Stimulated activated CD8-positive, alpha-beta memory T cell treated with anti-CD3 and anti-CD28 coated beads, Interleukin-7, amount 100 ng/mL, for 4 hours (primary cell): ENCODE measurements around the gene IGSF9B.

Source experiments
- DNase-seq, 2 donors: peaks; one replicate each; pipeline ENCODE4 v3.0.0-alpha.2; 2020; ENCODE audit warnings: low read depth in 2 of 2

The IGSF9B gene

GRCh38 chr11:133921026-133921425 is 35.7 kb downstream of the IGSF9B start:
- DNase-seq: no peak

- no peak for DNase-seq
These were observed 36.4 kb downstream of the IGSF9B start for GRCh38 chr11:133920109-133920990.

DNA sequence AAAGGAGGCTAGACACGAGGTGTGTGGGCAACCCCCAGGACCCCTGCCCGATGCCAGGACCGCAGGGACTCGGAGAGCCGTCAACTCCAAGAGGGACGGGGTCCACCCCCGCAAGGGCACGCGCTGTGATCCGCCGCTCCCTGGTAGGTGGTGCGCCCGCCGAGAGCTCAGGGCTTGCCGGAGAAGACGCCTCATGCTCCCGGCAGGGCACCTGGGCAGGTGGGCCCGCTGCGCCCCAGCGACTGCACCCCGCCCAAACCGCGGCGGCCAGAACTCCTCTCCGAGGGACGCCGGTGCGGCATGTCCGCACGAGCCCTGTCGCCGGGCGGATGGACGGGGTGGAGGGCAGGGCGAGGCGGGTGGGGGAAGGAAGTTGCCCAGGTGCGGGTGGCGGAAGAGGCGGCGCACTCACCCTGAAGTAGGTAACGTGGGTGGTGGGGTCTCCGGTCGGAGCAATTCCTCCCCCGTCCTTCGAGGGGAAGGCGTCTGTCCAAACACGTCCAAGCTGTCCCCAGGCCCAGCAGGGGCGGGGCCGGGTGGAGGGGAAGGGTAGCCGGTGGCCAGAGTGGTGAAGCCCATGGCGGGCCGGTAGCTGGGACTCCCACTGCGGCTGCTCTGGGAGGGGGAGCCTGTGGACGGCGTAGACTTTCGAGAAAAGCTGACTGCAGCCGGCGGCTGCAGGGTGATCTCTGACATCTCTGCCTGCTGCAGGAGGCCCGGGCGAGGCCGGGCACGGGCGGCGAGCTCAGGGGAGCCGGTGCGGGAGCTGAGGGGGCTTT is 37.2 kb downstream of the IGSF9B start:
- DNase-seq: no peak

GRCh38 chr11:133918608-133919260 is 38.0 kb downstream of the IGSF9B start:
- no peak for DNase-seq

- no peak for DNase-seq
These were observed 38.7 kb downstream of the IGSF9B start for GRCh38 chr11:133917921-133918607.

DNA sequence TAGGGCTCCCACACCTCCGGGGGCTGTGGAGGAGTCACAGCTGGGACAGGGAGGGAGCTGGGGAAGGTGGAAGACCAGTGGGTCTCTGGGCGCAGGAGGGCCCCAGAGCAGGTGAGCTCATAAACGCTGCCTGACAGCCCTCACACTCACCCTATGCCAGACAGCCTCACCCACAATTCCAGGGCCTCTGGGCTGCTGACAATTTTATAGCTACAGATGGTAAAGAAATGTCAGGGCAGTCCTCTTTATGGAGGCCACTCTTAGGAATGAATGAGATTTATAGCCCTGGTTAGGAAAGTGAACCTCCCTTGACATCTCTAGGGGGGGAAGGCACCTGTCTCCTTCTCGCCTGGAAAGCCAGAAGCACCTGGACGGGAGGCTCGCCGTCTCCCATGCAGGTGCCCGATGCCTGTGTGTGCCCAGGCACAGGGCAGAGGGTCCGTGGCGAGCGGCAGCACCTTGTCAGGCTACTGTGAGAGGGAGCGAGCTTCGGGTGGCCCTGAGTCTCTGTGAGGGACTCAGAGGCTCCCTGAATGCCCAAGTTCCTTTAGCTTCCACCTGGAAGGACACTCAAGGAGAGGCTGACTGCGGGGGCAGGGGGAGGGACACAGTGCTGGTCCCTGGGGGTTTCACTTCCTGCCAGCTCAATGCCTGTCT is 39.9 kb downstream of the IGSF9B start:
- DNase-seq: no peak

DNA sequence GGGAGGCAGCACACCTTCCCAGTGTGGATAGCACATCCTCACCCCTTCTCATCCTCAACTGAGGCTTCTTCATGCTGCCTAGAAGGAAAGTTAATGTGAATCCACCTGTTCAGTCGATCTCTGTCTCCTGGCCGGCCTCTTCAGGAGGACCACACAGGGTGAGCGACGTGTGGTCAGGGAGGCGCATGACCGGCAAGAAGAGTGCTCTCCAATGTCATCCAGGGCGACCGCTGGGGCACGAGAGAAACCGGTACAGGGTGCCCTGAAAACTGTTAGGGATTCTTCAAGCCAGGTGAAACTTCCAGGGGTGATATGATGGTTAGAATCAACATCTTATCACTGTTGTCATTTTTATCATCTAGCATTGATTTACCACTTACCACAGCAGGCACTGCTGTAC is 43.0 kb downstream of the IGSF9B start:
- no peak for DNase-seq

DNA sequence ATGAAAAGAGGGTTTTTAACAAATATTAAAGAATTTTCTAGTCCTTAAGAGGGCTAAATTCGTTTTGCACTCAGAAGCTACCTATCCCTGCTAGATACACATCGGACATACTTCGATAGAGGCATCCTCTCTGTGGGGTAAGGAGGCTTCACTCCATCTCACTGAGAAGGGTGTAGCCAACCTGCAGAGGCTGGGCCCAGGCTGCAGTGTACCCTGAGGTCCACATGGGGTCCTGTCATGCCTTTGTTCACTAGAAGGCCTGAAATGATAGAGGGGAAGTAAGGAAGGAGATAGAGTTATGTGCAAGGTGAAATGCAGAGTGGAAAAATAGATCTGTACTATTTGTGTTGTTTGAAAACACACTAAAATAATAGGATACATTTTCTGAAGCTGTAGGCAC is 45.6 kb downstream of the IGSF9B start:
- no peak for DNase-seq

DNA sequence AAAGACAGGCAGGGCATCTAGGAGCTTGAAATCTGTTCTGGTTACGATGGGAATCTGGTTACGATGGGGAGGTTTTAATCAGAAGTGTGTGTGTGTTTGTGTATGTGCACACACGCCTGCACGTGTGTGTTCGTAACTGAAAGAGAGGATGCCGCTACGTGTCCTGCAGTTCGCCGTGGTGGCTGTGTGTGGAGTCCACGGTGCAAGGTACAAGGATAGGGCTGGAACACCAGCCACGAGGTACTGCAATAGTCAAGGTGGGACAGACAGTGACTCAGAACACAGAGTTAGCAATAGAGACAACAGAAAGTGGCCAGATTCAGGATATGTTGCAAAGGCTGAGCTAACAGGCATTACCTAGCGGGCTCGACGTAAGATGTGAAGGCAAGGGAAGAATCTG is 46.7 kb downstream of the IGSF9B start:
- no peak for DNase-seq

- no peak for DNase-seq
These were observed 47.9 kb downstream of the IGSF9B start for GRCh38 chr11:133908827-133909226.

DNA sequence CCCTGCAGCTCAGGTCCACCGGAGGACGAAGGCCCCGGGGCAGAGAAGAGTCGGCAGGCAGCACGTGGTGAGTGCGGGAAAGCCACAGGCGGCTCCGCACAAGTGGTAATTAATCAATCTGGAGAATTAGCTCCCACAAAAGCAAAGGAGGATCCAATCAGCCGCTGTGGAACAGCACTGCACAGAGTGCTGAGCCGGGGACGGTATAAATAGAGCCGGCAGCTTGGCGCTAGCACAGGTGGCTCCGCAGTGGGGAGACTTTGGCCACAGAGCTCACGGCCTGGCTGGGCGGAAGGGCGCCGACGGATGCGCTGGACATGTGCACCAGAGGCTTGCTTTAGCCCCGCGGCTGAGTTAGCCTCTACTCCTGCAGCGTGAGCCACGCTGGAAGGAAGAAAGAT is 48.9 kb downstream of the IGSF9B start:
- no peak for DNase-seq

DNA sequence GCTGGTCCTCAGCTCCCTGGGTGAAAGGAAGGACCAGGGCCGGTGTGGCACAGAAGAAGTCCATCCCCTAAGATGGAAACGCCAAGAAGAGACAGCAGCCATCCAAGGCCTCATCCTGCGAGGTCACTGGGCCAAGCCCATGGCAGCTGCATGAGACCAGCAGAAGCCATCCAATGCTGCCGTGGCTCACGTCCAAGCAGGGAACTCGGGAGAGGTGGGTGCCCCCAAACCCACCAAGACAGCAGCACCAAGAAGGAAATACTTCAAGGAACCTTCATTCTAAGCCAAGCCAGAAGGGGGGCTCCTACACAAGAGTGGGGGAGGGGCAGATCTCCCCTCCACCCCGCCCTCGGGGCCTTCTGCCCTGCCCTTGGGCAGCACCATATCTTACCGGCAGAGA is 49.6 kb downstream of the IGSF9B start:
- no peak for DNase-seq

- no peak for DNase-seq
These were observed 50.0 kb downstream of the IGSF9B start for GRCh38 chr11:133906746-133907145.

- no peak for DNase-seq
These were observed 50.5 kb downstream of the IGSF9B start for GRCh38 chr11:133906241-133906640.

GRCh38 chr11:133905677-133906156 is 51.1 kb downstream of the IGSF9B start:
- DNase-seq: no peak

DNA sequence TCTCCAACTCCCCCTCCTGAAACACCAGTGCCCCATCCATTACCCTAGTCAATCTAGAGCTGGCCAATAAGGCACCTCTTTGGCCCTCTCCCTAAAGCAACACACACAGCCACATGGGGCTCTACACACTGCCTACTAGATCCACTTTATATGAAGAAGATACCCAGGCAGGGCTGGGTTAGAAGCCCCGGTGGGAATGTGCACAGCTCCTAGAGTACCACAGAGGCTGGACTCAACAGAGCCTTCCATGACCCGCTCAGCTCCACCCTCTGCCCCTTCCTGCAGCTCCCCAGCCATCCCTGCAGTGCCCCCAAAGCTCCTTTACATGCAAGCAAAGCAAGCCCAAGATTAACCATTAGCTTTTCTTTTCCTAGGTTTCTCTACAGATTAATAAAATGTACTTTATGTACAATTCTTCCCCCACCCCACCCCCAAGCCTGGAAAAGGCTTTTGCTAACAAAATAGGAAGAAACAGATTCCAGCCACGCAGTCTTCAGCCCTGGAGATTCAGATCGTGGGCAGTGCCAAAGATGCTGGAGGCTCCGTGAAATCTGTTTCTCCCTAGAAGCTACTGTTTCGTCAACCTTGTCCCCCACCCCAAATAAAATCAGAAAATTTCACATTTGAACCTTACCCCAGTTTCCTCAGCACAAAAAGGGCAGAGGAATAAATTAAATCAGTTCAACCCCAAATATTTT is 51.8 kb downstream of the IGSF9B start:
- no peak for DNase-seq

DNA sequence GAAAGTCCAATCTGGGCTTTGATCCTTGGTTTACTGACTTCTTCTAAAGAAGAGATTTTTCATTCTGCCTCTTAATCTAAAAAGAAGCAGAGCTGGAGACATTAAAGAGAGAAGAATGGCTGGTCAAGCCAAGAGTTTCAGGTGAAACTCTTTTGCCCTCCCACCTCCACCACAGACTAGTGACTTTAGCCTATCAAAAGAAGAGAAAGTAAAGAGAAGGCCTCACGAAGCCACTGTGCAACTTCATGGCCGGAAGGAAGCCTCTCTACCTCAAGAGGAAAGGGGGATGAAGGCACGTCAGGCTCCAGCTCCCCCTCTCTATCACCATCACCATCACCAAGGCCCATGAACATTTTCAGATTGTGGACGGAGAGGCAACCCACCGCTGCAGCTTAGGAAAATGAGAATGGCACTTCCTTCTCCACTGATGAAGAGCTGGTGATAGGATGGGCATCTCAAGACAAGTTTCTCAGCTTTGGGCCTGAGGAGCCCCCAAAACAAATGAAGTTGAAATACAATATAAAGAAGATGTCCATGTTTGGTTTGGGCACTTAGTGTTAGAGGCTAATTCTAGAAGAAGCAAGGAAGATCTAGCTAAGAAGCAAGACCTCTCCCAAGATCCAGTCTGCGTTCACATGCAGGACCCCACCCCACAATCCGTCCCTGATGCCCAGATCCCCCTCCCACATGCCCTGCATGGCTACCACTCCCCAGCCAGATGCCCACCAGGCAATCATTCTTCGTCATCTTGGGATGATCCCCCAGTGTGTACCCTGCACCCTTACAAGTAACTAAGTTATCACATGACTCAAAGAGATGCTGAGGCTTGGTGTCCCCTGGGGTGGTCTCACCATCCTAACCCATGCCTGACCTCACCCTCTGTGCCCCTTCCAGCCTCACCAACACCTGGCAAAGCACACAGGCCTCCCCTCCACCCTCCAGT is 52.6 kb downstream of the IGSF9B start:
- DNase-seq: no peak

DNA sequence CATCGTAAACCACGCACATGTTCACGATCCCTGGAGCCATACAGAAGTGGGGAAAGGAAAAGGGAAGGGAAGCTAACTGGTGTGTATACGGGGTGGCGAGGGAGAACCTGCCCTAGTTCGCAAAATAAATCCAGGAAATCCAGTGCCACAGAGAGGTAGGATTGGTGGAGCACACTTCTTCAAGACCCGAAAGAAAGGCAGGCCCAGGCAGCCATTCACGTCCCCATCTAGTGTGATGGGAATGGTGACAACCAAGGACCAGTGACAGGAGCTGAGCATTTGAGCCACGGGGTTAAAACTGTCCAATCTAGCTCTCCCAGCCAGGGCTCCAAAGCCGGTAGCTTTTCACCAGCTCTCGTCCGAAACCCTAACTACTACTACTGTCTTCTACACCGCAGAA is 53.7 kb downstream of the IGSF9B start:
- no peak for DNase-seq

GRCh38 chr11:133902506-133902905 is 54.3 kb downstream of the IGSF9B start:
- no peak for DNase-seq
